Upper lobe of right lung (tissue), 1 donor: Measurements from ENCODE around the gene SDK2. TPM values are rescaled to one million over a fixed set of nuclear protein-coding genes. Genes with fewer than 3 reads are reported as not detected.

Source experiments
- ATAC-seq: fragments of 200-7000 bp; cut with Tn5 transposase; one replicate; pipeline ENCODE4 v1.9.1; 2020; ENCODE audit warnings: mild to moderate bottlenecking, moderate library complexity
- DNase-seq: peaks from one replicate; pipeline ENCODE4 v3.0.0-alpha.2; 2020
- H3K27ac ChIP-seq: fragments of 200-600 bp; one replicate; pipeline ENCODE4 v1.8.0; 2022
- H3K27me3 ChIP-seq: fragments of 200-600 bp; one replicate; pipeline ENCODE4 v1.8.0; 2022; ENCODE audit warnings: mild to moderate bottlenecking
- H3K36me3 ChIP-seq: fragments of 200-600 bp; one replicate; pipeline ENCODE4 v1.8.0; 2022
- H3K4me1 ChIP-seq: fragments of 200-600 bp; one replicate; pipeline ENCODE4 v1.8.0; 2022
- H3K4me3 ChIP-seq: fragments of 200-600 bp; one replicate; pipeline ENCODE4 v1.8.0; 2022; ENCODE audit warnings: mild to moderate bottlenecking
- H3K9me3 ChIP-seq: fragments of 200-600 bp; one replicate; pipeline ENCODE4 v1.8.0; 2022
- intact Hi-C: fragments of 100-400 bp; cut with DNase I; formaldehyde crosslinking; loops from one replicate; pipeline ENCODE4 v1.11.0; 2022
- total RNA-seq: library from RNA; stranded (reverse); fragmentation: NEBNext Ultra II Directional; extraction: Animal tissue kit (Norgen Biotek cat#: 25700); gene quantifications from one replicate; pipeline ENCODE4 v1.2.1, GENCODE V29; 2021
- TF ChIP-seq, protein P1 (sequence below): fragments of 200-600 bp; IDR thresholded peaks from one replicate; pipeline ENCODE4 v1.8.0; 2022; ENCODE audit warnings: antibody characterized with exemption
- donor health status: DM: no; HTN: yes; CAD: no; lungs with severe emphysema.

Gene SDK2
- total RNA-seq, 1 donor from 2014 or later, result 2.3 TPM

DNA sequence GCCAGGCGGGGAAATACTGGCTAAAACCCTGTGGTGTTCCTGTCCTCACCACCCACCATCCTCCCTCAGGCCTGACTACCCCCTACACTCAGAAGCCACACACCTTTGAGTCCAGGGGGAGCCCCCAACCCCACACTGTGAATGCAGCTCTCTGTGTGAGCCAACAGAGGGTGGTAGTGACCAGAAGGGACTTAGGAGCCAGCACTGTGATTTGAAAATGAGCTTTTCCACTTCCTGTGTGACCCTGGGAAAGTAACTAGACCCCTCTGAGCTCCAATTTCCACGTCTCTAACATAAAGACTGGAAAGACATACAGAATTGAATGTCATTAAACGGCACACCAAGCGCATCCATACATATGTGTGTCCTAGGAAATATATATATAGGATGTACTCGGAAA, 58.7 kb downstream of the SDK2 start:
- DNase-seq, result no peak
- no peaks in the 10 kb centered on the region for H3K4me1 ChIP-seq
- H3K36me3 ChIP-seq, result no peaks in the 10 kb centered on the region
- no peaks in the 10 kb centered on the region for H3K9me3 ChIP-seq
- H3K27me3 ChIP-seq, result peaks cover 7% of the 10 kb centered on the region
- H3K4me3 ChIP-seq, result no peak overlapping the region
- intact Hi-C loops, result no loop called here
- H3K27ac ChIP-seq, result no peak overlapping the region
- no peak for ATAC-seq
- TF ChIP-seq, protein P1, sequence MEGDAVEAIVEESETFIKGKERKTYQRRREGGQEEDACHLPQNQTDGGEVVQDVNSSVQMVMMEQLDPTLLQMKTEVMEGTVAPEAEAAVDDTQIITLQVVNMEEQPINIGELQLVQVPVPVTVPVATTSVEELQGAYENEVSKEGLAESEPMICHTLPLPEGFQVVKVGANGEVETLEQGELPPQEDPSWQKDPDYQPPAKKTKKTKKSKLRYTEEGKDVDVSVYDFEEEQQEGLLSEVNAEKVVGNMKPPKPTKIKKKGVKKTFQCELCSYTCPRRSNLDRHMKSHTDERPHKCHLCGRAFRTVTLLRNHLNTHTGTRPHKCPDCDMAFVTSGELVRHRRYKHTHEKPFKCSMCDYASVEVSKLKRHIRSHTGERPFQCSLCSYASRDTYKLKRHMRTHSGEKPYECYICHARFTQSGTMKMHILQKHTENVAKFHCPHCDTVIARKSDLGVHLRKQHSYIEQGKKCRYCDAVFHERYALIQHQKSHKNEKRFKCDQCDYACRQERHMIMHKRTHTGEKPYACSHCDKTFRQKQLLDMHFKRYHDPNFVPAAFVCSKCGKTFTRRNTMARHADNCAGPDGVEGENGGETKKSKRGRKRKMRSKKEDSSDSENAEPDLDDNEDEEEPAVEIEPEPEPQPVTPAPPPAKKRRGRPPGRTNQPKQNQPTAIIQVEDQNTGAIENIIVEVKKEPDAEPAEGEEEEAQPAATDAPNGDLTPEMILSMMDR, result no peak

DNA sequence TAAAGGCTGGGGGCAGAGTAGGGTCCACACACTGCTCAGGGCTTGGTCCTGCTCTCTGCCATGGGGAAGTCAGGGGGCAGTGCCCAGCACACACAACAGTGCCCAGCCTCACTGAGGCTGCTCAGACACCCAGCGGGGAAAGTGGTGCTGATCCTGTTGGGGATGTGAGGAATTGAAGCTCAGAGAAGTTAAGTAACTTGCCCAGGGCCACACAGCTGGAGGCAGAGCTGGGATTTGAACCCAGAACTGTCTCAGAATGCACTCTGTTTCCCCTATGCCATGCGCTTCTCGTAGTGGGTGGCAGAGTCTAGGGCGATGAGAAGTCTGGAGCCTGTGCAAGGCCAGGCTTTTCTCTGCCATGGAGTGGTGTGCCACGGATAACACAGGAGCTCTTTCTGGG, 59.3 kb downstream of the SDK2 start:
- intact Hi-C loops, result no loop called here
- Histone ChIP-seq H3K36me3 (no peaks in the 10 kb centered on the region), H3K4me3 (no peak overlapping the region), H3K9me3 (no peaks in the 10 kb centered on the region), H3K27ac (no peak overlapping the region), H3K4me1 (no peaks in the 10 kb centered on the region), H3K27me3 (peaks cover 7% of the 10 kb centered on the region)
- TF ChIP-seq, protein P1, result no peak
- ATAC-seq (no peak), DNase-seq (no peak)

DNA sequence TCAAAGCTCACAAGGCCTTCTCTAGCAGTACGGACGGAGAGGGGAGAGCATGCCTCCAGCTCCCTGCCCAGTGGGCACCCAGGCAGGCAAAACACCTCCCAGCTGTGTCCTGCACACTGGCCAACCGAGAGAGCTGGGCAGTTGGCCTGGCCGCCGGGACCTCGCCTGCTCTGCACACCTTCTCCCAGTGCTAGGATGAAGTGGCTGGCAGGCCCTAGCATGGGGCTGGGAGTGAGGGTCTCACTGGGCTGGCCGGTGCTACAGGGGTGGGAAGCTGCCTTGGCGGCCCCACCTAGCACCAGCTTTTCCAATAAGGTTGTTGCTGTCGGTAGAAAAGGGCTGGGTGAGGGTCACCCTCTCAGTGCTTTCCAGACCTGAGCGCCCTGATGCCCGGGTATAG, 60.2 kb downstream of the SDK2 start:
- no peak for DNase-seq
- Histone ChIP-seq H3K27ac (no peak overlapping the region), H3K27me3 (peaks cover 7% of the 10 kb centered on the region), H3K36me3 (no peaks in the 10 kb centered on the region), H3K9me3 (no peaks in the 10 kb centered on the region), H3K4me1 (no peaks in the 10 kb centered on the region), H3K4me3 (no peak overlapping the region)
- TF ChIP-seq, protein P1, result no peak
- ATAC-seq, result no peak
- intact Hi-C loops, result no loop called here

DNA sequence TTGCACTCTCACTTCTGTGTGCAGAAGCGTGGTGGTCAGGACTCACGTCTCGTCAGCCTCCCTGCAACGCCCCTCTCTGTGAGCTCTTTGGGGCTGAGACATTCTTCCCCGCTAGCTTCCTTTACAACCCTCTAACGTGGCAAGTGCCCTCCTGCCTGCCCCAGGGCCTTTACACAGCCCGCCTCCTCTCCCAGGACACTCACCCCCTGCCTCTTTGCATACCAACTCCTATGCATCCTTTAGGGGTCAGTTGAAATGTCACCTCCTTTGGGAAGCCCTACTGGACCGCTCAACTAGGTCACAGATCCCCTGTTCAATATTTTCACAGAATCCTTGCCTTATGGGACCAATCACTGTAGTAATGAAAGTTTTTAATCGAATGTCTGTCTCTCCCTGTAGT, 61.4 kb downstream of the SDK2 start:
- no peak for DNase-seq
- no peak overlapping the region for H3K4me3 ChIP-seq
- no peak overlapping the region for H3K27ac ChIP-seq
- no peaks in the 10 kb centered on the region for H3K36me3 ChIP-seq
- H3K9me3 ChIP-seq, result no peaks in the 10 kb centered on the region
- ATAC-seq, result no peak
- H3K4me1 ChIP-seq, result no peaks in the 10 kb centered on the region
- TF ChIP-seq, protein P1, result no peak
- peaks cover 7% of the 10 kb centered on the region for H3K27me3 ChIP-seq
- intact Hi-C loops, result no loop called here

DNA sequence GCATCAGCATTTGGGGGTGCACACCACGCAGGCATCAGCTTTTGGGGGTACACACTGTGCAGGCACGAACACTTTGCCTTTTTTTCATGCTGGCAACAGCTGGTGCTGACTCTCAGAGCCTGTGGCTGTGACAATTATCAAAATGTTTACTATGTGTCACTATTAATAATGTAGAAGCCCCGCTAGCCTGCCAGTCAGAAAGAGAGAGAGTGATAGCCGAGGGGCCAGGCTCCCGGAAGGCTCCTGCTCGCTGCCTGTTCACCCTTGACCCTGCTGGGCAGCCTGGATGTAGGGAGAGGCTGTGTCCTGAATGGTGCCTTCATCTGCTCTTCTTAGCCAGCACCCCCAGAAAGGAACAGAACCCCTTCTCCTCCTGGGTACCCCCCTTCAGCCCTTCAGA, 61.9 kb downstream of the SDK2 start:
- H3K4me3 ChIP-seq, result no peak overlapping the region
- TF ChIP-seq, protein P1, result no peak

DNA sequence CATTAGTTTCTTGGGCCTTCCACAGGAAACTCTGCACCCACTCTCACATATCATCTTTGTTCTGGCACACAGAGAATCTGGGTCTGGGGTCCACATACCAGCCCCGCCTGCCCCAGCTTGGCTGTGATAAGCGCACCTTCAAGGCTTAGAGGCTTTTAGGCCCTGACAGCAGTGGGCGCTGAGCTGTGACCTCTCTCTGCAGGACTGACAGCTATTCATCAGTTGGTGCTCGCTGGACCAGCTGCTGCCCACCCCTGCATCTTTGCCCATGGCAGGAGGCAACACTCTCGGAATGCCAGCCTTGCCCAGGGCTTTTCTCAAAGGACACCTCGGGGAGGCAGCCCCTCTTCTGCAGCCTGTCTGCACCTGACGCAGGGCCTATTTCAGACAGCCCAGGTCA, 62.9 kb downstream of the SDK2 start:
- DNase-seq (no peak), ATAC-seq (no peak)
- H3K4me1 ChIP-seq, result no peaks in the 10 kb centered on the region
- no peaks in the 10 kb centered on the region for H3K9me3 ChIP-seq
- no peak overlapping the region for H3K4me3 ChIP-seq
- intact Hi-C loops, result no loop called here
- H3K36me3 ChIP-seq, result no peaks in the 10 kb centered on the region
- TF ChIP-seq, protein P1, result no peak
- H3K27ac ChIP-seq, result no peak overlapping the region
- peaks cover 7% of the 10 kb centered on the region for H3K27me3 ChIP-seq

More for the DNA sequence above, 61.9 kb downstream of the SDK2 start:
- Histone ChIP-seq H3K9me3 (no peaks in the 10 kb centered on the region), H3K27ac (no peak overlapping the region), H3K36me3 (no peaks in the 10 kb centered on the region), H3K4me1 (no peaks in the 10 kb centered on the region), H3K27me3 (peaks cover 7% of the 10 kb centered on the region)
- intact Hi-C loops, result no loop called here
- DNase-seq (no peak), ATAC-seq (no peak)
